ENCODE data around the gene YAP1. TPM values are rescaled to one million over a fixed set of nuclear protein-coding genes. Genes with fewer than 3 reads are reported as not detected.
"Not testable (repeated sequence)": the region's sequence is repeated elsewhere in the genome, so short reads cannot be mapped to it uniquely, and the experiment has no call there.

YAP1 gene
- total RNA-seq, 2 experiments from 2014 or later = not detected

GRCh38 chr11:102197670-102198139, 87.5 kb downstream of the YAP1 start:
- no peak for DNase-seq (ENCODE audit: low spot score)
- CTCF ChIA-PET (ENCODE audit: unreplicated experiment) = no interaction called here
- no peaks in the 10 kb centered on the region for H3K79me2 ChIP-seq (ENCODE audit: insufficient read depth, low read depth, low read length)
- no peaks in the 10 kb centered on the region for H3K36me3 ChIP-seq (ENCODE audit: insufficient read depth, low read length)
- H3K4me2 ChIP-seq (ENCODE audit: low read length) = no peak overlapping the region
- BruUV-seq (replicated peaks) = no TSS peak
- no peaks in the 10 kb centered on the region for H3K9me3 ChIP-seq (ENCODE audit: low read length)
- no peaks in the 10 kb centered on the region for H4K20me1 ChIP-seq (ENCODE audit: insufficient read depth, low read length)
- H3K9me2 ChIP-seq (ENCODE audit: insufficient read depth, low read length) = no peaks in the 10 kb centered on the region
- TF ChIP-seq EZH2phosphoT487 (IDR thresholded peaks at IDR 0.05; ENCODE audit: borderline replicate concordance, low read depth, low read length) (no peak), CTCF (conservative IDR thresholded peaks at IDR 0.05; ENCODE audit: low read length) (no peak)
- H3K27ac ChIP-seq (ENCODE audit: low read depth, low read length, poor library complexity, severe bottlenecking) = no peak overlapping the region
- H3K4me1 ChIP-seq (ENCODE audit: insufficient read depth, low read length, poor library complexity, severe bottlenecking) = no peaks in the 10 kb centered on the region
- H3K4me3 ChIP-seq (ENCODE audit: low read depth, low read length, poor library complexity, severe bottlenecking) = no peak overlapping the region
- H2AFZ ChIP-seq (ENCODE audit: low read length) = no peak overlapping the region
- intact Hi-C loops (cut with micrococcal nuclease; ENCODE audit: unreplicated experiment) = no loop called here
- POLR2A ChIA-PET = interaction anchor here (0.5 to 1.3 kb wide), 6 partner anchors 10 to 432 kb away, joined by 3 to 6 read pairs (median 4); no protein-coding TSS in a partner anchor

GRCh38 chr11:102199673-102200072, 89.4 kb downstream of the YAP1 start:
- POLR2A ChIA-PET = interaction anchor here (0.6 to 1.0 kb wide), 2 partner anchors 192 to 742 kb away, joined by 3 to 4 read pairs; no protein-coding TSS in a partner anchor
- CTCF ChIA-PET (ENCODE audit: unreplicated experiment) = interaction anchor here (0.6 kb wide), 1 partner anchor 77 kb away, joined by 3 read pairs; no protein-coding TSS in a partner anchor
- no peak for TF ChIP-seq CTCF (conservative IDR thresholded peaks at IDR 0.05; ENCODE audit: low read length)
- no peak for TF ChIP-seq EZH2phosphoT487 (IDR thresholded peaks at IDR 0.05; ENCODE audit: borderline replicate concordance, low read depth, low read length)
- Histone ChIP-seq H4K20me1 (ENCODE audit: insufficient read depth, low read length) (no peaks in the 10 kb centered on the region), H3K9me3 (ENCODE audit: low read length) (no peaks in the 10 kb centered on the region), H2AFZ (ENCODE audit: low read length) (no peak overlapping the region), H3K9me2 (ENCODE audit: insufficient read depth, low read length) (no peaks in the 10 kb centered on the region), H3K4me2 (ENCODE audit: low read length) (no peak overlapping the region), H3K36me3 (ENCODE audit: insufficient read depth, low read length) (no peaks in the 10 kb centered on the region), H3K4me3 (ENCODE audit: low read depth, low read length, poor library complexity, severe bottlenecking) (no peak overlapping the region), H3K79me2 (ENCODE audit: insufficient read depth, low read depth, low read length) (no peaks in the 10 kb centered on the region), H3K4me1 (ENCODE audit: insufficient read depth, low read length, poor library complexity, severe bottlenecking) (no peaks in the 10 kb centered on the region), H3K27ac (ENCODE audit: low read depth, low read length, poor library complexity, severe bottlenecking) (no peak overlapping the region)
- no peak for DNase-seq (ENCODE audit: low spot score)
- intact Hi-C loops (cut with micrococcal nuclease; ENCODE audit: unreplicated experiment) = no loop called here
- BruUV-seq (replicated peaks) = no TSS peak

GRCh38 chr11:102200325-102200724, 90.1 kb downstream of the YAP1 start:
- H3K9me2 ChIP-seq (ENCODE audit: insufficient read depth, low read length); intact Hi-C loops (cut with micrococcal nuclease; ENCODE audit: unreplicated experiment): not testable (repeated sequence)
- CTCF ChIA-PET (ENCODE audit: unreplicated experiment) = interaction anchor here (0.6 kb wide), 1 partner anchor 77 kb away, joined by 3 read pairs; no protein-coding TSS in a partner anchor

More at GRCh38 chr11:102200325-102200724, 90.1 kb downstream of the YAP1 start:
- H3K27ac ChIP-seq (ENCODE audit: low read depth, low read length, poor library complexity, severe bottlenecking); H2AFZ ChIP-seq (ENCODE audit: low read length); BruUV-seq (replicated peaks); DNase-seq (ENCODE audit: low spot score); H3K4me3 ChIP-seq (ENCODE audit: low read depth, low read length, poor library complexity, severe bottlenecking); H3K9me3 ChIP-seq (ENCODE audit: low read length); H3K36me3 ChIP-seq (ENCODE audit: insufficient read depth, low read length); H3K79me2 ChIP-seq (ENCODE audit: insufficient read depth, low read depth, low read length); H4K20me1 ChIP-seq (ENCODE audit: insufficient read depth, low read length); H3K4me2 ChIP-seq (ENCODE audit: low read length); H3K4me1 ChIP-seq (ENCODE audit: insufficient read depth, low read length, poor library complexity, severe bottlenecking): not testable (repeated sequence)
- POLR2A ChIA-PET = interaction anchor here (0.6 to 1.0 kb wide), 3 partner anchors 59 to 741 kb away, joined by 3 to 4 read pairs (median 4); no protein-coding TSS in a partner anchor

Measured in OCI-LY7 (cell line).